HL-60/S4 treated with retinoic acid at 250 ng/mL for 4 days and 3 days (cell line): ENCODE data around the gene MYO1C.
"Not testable (repeated sequence)": the region's sequence is repeated elsewhere in the genome, so short reads cannot be mapped to it uniquely, and the experiment has no call there.

Experiments
- in situ Hi-C: fragments of 300-500 bp; cut with MboI; formaldehyde crosslinking; loops from 2 replicates; pipeline ENCODE4 v1.7.0; 2022; ENCODE audit warnings: low sequenced_read_pairs

MYO1C gene, protein sequence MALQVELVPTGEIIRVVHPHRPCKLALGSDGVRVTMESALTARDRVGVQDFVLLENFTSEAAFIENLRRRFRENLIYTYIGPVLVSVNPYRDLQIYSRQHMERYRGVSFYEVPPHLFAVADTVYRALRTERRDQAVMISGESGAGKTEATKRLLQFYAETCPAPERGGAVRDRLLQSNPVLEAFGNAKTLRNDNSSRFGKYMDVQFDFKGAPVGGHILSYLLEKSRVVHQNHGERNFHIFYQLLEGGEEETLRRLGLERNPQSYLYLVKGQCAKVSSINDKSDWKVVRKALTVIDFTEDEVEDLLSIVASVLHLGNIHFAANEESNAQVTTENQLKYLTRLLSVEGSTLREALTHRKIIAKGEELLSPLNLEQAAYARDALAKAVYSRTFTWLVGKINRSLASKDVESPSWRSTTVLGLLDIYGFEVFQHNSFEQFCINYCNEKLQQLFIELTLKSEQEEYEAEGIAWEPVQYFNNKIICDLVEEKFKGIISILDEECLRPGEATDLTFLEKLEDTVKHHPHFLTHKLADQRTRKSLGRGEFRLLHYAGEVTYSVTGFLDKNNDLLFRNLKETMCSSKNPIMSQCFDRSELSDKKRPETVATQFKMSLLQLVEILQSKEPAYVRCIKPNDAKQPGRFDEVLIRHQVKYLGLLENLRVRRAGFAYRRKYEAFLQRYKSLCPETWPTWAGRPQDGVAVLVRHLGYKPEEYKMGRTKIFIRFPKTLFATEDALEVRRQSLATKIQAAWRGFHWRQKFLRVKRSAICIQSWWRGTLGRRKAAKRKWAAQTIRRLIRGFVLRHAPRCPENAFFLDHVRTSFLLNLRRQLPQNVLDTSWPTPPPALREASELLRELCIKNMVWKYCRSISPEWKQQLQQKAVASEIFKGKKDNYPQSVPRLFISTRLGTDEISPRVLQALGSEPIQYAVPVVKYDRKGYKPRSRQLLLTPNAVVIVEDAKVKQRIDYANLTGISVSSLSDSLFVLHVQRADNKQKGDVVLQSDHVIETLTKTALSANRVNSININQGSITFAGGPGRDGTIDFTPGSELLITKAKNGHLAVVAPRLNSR

DNA sequence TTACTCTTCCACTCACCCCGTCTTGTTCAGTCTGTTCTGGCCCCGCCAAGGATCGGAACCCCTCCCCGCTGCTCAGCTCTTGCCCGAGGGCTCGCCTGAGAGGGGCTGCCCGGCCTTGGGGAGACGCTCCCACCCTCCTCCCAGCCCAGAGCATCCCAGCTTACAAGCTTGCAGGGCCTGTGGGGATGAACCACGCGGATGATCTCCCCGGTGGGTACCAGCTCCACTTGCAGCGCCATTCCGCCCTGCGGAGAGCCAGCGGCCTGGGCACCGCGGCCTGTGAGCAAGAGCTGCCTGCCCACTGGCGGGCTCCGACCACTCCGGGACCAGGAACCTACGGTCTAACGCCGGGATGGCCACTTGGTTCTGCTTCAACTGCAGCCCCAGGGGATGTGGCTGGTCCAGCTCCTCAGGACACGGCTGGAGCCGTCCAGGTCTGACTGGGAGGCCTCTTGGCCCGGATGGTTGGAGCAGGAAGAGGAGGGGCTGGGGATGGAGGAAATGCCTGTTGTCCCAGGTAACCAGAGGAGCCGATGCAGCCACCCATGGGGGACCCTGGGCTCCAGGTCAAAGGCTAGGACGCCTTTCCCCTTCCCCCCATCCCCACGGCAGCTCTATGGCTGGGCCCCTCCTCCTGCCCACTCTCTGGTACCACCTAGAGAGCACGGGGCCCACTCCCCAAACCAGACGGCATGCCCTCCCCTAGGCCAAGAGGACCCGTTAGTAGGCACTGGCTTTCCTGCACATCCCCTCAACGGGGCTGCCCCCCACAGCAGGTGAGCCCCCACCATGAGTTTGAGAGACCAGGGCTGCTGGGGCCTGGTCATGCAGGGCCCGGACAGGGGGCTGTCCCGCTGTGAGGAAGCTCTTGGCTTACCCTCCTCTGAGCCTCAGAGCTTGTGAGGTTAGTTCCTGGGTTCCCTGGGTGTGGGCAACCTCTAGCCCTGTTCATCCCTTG lies at the start of gene MYO1C:
Gene MYO1C, minus strand, starts transcription at position 438 of the 958 bp plus-strand sequence. Its CDS starts 199 bp downstream, at position 239.
- in situ Hi-C loops, result no loop called here

DNA sequence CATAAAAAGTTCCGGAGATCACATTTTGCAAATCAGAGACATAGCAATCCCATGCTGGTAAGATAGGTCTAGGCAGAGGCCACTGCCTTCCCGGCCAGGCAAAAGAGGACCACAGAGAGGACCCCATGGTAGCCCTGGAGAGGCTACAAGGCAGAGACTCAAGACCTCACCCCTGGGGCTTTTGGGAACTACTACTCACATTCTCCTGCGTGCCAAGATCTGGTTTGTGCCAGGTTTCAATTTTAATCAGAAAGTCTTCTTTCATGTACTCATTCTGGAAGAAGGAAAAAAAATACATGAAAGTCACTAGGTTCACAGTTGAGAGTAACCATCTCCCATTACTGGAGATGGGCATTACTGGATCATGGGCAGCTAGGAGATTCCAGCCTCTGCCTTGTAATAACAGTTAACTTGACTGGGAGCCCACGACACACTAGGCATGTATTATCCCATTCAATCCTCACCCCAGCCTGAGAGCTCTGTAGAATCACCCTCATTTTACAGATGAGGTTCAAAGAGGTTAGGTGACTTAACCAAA lies 49.0 kb upstream of the MYO1C start:
- in situ Hi-C loops, result no loop called here

DNA sequence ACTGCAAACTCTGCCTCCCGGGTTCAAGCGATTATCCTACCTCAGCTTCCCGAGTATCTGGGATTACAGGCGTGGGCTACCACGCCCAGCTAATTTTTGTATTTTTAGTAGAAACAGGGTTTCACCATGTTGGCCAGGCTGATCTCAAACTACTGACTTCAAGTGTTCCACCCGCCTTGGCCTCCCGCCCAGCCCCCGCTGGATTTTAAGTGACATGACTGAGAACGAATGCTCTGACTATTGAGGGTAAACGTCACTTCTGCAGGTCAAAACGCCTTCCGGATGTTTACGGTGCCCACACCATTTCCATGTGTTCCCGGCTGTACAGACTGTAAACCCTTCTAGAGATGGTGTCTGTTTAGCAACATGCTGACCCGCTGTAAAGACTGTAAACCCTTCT lies 47.3 kb upstream of the MYO1C start:
- in situ Hi-C loops, result no loop called here

DNA sequence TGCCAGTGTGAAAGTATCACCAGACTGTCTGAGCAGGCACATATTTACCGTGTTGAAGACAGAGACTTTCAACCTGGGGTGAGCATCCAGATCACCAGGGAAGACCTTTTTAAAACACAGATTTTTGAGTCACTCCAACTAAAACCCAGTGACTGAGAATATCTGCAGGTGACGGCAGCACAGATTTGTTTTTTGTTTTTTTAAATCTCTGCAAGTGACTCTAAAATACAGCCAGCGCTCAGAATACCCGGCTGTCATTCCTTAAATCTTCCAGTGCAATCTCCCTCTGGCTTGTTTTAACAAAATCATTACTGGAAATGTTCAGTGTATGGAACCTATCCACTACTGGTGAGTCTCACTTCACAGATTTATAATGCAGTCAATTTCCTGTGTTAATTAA lies 43.3 kb upstream of the MYO1C start:
- in situ Hi-C loops, result no loop called here

DNA sequence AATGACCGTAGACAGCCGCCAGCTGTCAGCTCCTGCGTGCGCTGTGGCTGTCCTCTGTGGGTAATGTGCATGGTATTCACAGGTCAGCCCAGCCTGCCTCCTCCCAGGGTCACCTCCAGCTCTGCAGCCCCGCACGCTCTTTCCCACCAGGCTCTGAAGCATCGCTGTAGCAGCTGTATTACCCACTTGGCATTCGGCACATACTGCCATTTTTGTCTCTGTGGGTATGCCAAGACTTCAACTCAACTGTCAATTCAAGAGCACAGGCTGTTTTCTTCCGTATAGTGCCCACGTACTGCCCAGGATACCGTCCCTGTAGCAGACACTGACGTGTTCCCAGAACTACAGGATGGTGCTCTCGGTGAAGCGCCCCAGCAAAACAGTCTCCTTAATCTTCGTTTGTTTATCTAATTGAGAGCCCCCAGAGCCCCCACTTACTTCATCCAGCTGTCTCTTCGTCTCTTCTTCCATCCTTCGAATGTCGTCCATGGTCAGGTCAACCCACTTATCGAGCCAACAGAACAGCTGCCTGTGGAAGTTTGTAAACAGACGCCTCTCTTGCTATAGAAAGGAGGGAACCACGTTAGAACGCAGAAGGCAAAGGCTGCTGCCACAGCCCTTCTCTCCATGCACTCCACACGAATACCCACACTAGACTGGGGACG lies 41.3 kb upstream of the MYO1C start:
- in situ Hi-C loops, result no loop called here

DNA sequence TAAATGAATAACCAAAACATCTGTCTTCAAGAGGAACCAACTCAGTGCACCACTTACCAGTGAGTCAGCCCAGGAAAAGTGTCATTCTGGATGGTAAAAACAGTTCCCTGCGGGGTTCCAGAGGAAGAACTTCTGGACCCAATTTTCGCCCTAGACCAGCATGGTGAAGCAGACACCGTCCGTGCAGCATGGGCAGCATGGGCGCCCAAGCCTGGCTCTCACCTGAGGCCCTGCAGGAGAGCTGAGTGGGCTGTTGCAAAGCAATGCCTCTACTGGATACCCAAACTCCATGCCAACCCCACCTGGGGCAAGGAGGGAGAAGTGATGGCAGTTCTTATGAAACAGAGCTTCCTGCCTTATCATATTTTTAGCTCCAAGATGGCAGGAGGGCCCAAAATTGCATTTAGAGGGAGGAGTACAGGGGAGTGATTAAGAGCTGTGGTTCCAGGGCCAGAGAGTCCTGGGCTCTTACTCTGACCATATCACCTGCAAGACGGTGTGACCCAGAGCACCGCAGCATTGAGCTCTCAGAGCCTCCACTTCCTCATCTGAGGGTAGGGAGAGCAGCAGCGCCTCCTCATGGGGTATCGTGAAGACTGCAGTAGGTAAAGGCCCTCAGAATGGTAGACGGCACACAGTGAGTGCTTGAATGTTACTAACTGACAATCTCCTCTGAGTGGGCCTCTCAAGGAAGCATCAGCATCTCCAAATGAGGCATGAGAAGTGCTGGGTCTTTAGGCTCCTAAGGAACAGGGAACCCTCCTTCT lies 40.5 kb upstream of the MYO1C start:
- in situ Hi-C loops, result no loop called here

DNA sequence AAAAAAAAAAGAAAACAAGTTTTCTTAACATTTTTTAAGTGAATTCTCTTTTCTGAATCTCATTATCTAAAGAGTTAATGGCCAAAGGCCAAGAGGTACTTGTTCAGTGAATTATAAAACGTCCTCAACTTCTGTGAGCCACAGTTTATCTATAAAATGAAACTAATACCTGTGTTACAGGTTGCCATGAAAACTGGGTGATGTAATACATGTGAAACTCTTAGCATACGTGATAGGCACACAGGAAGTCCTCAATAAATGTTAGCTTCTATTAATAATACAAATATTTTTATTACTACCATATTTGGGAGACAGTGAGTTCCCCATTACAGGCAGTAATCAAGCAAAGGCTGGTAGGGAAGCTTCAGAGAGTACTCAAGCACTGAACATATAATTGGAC lies 37.4 kb upstream of the MYO1C start:
- in situ Hi-C loops, result no loop called here

DNA sequence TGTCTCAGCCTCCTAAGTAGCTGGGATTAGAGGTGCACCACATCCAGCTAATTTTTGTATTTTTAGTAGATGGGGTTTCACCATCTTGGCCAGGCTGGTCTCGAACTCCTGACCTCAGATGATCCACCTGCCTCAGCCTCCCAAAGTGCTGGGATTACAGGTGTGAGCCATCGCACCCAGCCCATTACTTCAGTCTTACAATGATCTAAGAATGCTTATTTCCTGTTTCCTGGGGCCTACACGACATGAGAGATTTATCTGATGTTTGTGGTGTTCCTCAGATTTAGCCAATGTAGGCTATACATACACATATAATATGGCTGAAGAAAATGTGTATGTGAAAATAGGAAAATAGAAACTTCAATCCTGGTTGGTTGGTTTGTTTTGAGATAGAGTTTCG lies 34.4 kb upstream of the MYO1C start:
- in situ Hi-C loops, result not testable (repeated sequence)

DNA sequence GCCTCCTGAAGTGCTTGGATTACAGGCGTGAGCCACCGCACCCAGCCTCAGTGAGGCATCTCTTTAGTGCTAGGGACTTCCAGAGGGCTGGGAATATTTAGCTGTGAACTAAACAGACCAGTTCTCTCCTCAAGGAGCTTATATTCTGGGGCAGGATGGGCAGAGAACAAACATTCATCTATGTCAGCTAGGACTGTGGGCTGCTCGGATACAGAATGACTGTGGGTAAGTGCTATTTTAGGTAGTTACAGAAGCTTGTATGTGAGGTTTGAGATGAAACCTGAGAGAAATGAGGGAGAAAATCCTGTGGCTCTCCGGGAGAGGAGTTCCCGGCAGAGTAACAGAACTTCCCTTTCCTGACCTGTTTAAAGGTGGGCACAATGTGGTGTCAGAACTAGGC lies 30.1 kb upstream of the MYO1C start:
- in situ Hi-C loops, result no loop called here

DNA sequence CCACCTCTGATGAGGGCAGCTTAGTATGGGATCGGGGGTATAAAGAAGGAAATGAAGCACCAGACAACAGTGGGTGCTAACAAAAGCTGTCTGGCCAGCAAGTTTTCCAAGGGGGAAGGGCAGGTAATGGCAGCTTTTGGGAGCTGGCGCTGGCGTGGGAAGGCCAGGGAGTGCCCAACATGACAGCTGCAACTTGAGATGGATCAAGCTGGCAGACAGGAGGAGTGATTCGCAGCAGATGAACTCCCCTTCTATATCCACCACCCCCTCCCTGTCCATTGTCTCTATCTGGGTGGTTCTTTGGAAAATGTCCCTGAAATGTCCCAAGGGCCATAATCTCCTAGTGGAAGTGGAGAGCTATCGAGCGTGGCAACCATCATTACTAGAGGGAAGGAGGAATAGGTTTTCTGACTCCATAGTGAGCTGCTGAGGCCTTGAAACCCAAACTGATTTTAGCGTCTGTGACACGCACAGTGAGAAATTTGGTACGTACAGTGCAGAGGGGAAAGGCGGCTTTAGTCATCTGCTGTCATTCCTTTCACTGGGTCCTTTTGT lies 28.7 kb upstream of the MYO1C start:
- in situ Hi-C loops, result no loop called here

DNA sequence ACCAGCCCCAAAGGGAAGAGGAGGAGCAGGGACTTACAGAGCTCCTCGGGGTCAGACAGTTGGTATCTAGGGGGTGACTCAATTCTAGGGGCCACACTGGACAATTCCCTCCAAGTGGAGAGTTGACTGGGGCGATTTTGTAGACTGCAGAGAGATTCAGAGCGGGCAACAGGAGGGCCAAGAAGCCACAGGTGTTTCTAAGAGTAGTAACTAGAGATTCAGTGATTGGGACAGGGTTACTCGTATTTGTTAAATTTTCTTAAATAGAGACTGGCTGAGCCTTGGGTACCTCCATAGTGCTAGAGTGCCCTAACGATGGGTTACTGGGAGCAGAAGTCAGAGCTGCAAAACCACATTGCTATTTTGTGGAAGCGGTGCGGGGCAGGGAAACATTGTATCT lies 27.2 kb upstream of the MYO1C start:
- in situ Hi-C loops, result no loop called here

DNA sequence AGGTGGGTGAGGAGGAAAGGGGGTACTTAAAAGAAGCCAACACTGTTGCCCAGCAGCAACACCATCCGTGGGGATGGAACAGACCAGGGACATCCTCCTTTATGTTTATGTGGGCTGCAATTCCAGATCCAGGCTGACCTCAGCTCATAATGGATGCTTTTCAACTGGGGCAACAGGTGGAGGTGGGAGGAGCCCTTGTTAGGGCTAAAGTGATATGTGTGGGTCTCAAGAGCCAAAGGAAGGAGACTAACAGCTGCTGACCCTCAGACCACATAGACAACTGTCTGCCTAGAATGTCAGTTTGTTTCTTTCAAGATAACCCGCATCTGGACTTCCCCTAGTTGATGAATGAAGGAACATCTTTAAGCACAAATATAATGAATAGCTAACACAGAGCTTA lies 25.9 kb upstream of the MYO1C start:
- in situ Hi-C loops, result no loop called here

DNA sequence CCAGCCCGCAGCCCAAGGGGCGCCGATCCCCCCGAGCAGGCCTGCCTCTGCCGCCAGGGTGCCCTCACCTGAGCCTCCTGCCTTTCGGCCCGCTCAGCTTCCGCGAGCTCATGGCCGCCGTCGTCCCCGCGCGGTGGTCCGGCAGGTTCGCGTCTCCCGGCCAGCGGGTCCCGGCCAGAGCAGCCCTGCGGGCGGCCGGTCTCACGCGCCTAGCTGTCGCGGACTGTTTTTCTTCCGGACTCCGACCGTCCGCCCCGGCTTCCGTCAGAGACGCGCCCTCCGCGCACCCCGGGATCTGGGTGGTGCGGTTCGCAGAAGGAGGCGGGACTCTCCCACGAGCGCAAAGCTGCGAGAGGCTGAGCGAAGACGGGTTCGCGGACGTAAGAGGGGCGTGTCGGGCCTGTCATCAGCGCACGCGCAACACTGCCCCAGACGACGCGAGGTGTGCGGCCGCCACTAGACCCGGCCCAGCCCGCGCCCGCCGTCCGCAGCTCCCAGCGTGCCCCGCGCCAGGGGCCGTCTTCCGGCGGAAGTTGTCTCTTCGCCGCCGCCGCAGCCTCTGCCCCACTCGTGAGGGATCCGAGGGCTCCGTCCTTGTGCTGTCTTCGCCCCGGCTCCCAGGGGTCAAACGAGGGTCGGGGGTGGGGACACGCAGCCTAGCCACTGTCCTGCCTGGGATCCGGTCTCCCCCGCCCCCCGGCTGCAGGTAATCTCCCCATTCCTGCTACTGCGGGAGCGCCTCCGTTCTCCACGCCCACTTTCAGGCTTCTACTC lies 24.1 kb upstream of the MYO1C start, which contains the start of gene INPP5K:
Gene INPP5K, minus strand, starts transcription at position 225 of the 774 bp plus-strand sequence. Its CDS starts 113 bp downstream, at position 112.
- in situ Hi-C loops, result no loop called here

DNA sequence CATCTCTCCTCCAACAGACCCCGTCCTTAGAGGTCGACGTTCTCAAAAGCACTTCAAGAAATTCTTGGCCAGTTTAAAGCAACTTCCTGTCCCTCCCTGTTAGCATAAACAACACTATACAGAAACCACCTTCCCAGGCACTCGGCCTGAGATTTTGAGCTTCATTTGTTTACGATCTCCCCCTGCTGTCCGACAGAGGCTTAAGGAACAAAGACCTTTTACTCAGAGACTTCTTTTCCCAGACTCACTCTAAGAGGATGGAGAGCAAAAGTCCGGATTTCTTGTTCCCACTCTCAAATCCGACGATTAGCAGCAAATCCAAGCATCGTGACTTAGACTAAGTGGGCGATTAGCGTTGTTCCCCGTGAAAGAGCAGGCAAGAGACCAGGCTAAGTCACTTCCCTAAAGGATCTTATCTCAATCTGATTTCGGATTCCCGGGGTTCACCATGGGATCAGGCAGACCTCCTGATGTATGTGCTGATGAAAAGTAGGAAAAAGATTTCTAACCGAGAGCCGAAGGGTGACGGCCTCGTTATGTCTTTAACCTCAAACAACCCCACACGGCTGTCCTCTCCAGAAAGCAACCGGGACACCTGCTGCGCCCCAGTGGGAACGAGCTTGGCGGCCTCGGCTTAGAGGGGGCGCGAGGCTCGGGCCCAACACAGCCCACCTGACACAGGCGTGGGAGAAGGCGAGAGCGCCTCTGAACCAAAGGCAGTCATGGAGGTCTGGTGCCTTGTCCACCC lies 23.3 kb upstream of the MYO1C start:
- in situ Hi-C loops, result no loop called here

DNA sequence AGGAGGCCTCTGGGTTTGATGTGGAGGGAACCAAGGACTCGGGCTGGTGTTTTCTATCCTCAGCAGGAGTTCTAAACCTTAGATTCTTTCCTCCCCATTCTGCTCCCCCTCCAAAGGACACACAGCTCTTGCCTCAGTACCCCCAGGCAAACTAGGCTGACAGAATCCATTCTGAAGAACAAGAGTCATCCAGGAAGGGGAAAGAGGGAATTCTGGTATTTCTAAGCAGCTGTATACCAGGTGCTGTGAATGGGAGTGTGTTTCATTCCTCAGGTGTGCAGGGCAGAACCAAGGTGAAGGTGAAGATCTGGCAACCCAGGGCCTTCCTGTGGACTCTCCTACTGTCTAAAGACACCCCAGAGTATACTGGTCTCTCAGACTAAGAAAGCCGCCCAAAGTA lies 19.9 kb upstream of the MYO1C start:
- in situ Hi-C loops, result no loop called here

DNA sequence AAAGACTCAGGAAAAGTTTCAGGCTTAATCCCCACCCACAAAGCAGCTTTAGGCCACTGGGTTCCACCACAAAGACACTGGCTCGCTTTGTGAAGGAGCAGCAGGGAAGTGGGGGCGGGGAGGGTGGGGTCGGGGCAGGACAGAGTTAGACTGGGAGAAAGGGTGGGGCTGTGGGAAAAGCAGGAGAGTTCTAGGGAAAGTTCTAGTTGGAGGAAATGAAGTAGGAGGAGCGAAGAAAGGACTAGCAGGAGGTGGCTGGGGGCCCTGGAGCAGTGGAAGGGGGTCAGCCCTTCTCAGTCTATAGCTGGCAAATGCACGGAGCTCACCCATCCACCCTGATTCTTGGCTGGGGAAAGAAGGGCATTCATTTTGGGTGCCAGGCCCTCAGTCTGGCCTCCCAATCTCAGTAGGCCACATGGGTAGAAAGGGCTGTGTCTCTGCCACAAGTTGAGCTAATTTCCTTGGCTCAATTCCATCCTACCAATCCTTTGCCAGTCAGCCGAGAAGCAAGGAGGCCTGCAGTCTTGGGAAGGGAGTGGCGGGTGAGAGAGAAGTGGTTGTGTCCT lies 19.4 kb upstream of the MYO1C start:
- in situ Hi-C loops, result no loop called here

DNA sequence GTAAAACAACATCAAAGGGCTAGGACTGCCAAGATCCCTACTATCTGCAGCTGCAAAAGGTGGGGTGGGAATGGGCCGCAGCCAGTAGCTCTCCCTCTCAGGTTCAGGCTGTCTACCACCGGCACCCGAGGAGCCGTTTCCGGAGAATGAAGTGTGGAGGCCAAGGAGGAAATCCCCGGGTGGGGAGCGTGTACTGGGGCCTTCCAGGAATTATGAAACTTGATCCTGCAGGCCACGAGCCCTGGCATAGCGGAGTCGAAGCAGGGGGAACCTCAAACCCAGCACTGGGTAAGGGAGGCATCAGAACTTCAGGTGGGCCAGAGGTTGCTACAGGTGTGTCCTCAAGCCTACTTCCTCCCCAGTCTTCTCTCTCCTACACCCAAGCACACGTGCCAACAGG lies 18.8 kb upstream of the MYO1C start:
- in situ Hi-C loops, result no loop called here
